CD4-positive, alpha-beta T cell treated with Interleukin-15 for 1 hour (primary cell): ENCODE results near the gene ETS2.
"Not testable (repeated sequence)": the region's sequence is repeated elsewhere in the genome, so short reads cannot be mapped to it uniquely, and the experiment has no call there.

Source experiments
- DNase-seq: peaks from one replicate; pipeline ENCODE4 v3.0.0-alpha.2; 2020

Gene ETS2

GRCh38 chr21:38818325-38818723 lies 12.6 kb downstream of the ETS2 start:
- no peak for DNase-seq

DNA sequence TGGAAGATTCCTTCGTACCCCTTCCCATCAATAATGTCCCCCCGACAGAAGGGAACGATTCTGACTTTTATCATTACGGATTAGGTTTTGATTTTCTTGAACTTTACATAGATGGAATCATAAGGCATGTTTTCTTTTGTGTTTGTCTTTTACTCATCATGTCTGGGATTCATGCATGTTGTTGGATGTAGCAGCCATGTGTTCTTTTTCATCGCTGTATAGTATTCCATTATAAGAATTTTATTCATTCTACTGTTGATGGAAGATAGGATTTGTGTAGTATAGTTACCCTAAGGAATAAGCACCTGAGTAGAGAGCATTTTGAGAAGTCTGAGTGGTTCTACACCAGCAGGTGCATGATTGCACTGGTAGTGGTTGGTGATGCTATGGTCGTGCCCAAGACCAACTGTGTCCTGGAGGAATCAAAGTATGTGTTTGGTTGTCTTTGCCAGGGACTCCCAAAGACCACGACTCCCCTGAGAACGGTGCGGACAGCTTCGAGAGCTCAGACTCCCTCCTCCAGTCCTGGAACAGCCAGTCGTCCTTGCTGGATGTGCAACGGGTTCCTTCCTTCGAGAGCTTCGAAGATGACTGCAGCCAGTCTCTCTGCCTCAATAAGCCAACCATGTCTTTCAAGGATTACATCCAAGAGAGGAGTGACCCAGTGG lies 13.5 kb downstream of the ETS2 start:
- DNase-seq: no peak

DNA sequence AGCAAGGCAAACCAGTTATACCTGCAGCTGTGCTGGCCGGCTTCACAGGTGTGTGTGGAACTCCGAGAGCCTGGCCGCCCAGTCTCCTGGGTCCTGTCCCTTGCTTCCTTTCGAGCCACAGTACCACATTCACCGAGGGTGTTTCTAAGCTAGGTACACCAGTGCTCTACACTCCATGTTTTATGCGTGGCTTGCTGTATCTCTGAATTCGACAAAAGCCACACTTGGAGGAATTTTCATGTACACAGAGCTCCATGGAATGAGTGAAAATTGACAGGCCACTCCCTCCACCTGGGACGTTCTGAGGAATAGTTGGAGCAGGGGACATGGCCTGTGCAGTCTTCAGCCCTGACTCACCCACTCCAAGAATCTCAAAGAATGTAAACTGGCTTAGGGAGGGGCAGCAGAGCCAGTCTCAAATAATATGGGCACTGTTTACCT lies 14.0 kb downstream of the ETS2 start:
- no peak for DNase-seq

- DNase-seq: peak; percentile 62
These were observed 14.9 kb downstream of the ETS2 start for GRCh38 chr21:38820471-38821239.

GRCh38 chr21:38821248-38821647 lies 15.5 kb downstream of the ETS2 start:
- DNase-seq: no peak

DNA sequence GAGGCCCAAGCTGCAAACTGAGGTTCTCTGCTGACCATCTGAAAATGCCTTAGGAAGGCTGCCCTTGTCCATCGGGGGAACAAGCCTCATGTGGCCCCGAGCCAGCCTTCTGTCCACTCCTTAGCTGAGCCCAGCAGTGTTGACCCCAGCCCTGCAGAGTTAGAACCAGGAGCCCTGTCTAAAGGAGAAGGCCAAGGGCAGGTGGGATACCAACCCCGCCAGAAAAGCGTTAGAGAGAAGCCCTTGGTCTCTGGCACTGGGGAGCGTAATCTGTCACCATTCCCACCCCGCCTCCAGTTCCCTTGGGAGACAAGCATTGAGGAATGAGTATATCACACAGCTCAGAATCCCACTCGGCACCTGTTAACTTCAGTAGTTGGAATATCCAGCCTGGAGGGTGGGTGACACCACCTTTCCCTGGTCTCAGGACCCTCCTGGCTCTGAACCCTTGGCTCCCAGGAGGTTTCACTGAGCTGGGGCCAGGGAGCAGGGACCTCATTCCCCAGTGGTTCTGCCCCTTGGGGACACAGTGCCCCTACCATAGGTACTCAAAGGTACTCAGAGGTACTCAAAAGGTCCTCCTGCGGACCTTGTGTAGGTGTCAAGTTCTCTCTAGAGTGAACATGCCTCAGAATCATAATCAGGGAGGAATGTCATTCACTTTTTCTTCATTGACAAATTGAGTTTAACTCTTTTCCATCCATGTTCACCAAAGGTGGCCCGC lies 16.4 kb downstream of the ETS2 start:
- DNase-seq: no peak

- DNase-seq: no peak
These were observed 17.1 kb downstream of the ETS2 start for GRCh38 chr21:38822778-38823238.

DNA sequence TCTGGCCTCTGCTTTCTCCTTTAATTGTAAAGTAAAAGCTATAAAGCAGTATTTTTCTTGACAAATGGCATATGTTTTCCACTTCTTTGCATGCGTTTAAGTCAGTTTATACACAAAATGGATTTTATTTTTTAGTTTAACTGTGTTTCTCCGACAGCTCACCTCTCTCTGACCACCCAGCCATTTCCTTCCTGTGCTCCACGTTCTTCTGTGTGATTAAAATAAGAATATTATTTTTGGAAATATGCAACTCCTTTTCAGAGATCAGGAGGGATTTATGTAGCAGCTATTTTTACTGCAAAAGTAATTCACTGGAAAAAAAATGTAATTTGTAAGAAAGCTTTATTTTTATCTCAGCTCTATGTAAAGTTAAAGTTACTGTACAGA lies 18.0 kb downstream of the ETS2 start:
- no peak for DNase-seq

- no peak for DNase-seq
These were observed 18.5 kb downstream of the ETS2 start for GRCh38 chr21:38824124-38824822.

- DNase-seq: no peak
These were observed 19.5 kb downstream of the ETS2 start for GRCh38 chr21:38825269-38825668.

GRCh38 chr21:38825921-38826320 lies 20.2 kb downstream of the ETS2 start:
- DNase-seq: no peak

GRCh38 chr21:38828111-38828510 lies 22.4 kb downstream of the ETS2 start:
- not testable (repeated sequence) for DNase-seq

GRCh38 chr21:38830671-38831525 lies 25.2 kb downstream of the ETS2 start:
- DNase-seq: no peak

DNA sequence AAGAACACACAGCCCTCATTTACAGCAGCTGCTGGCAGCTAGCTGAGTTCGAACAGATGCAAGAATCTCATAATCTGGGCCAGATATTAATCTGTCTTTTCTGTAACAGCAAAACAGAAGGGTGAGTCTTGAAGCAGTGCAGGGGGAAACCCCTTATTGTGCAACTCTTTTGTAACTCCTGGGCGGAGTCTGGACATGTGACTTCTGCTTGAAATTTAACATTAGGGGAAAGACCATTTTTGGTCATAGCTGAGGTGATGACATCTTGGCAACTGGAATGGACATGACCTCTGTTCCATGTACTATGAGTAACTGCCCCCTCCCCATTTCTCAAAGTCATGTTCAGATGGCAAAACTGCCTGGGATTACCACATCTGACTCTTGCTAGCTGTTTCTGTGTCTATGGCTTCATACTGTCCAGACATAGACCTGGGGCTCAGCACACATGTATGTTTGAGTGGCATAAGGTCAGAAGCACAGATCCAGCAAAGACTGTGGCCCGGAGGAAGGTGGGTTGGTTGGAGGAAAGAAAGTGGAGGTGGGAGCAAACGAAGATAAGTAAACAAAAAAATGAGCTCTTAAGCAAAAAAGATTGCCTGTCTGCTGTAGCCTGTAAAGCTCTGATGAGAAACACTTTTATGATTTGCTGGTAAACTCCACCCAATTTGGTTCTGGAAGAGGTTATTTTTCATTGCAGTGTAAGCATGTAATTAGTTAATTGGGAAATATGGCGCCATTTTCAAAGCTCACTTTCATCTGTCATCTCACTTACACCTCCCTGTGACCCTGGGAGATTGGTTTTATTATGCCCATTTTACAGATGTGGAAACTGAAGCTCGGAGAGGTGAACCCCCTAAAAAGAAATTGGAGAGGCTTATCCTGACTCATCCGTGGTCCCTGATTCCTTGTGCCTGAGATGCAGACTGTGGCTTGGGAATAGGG lies 26.1 kb downstream of the ETS2 start:
- DNase-seq: peak; percentile 82

GRCh38 chr21:38832664-38833063 lies 26.9 kb downstream of the ETS2 start:
- no peak for DNase-seq

GRCh38 chr21:38833117-38833516 lies 27.4 kb downstream of the ETS2 start:
- no peak for DNase-seq

GRCh38 chr21:38834725-38835124 lies 29.0 kb downstream of the ETS2 start:
- DNase-seq: no peak

GRCh38 chr21:38837806-38838461 lies 32.2 kb downstream of the ETS2 start:
- DNase-seq: no peak

DNA sequence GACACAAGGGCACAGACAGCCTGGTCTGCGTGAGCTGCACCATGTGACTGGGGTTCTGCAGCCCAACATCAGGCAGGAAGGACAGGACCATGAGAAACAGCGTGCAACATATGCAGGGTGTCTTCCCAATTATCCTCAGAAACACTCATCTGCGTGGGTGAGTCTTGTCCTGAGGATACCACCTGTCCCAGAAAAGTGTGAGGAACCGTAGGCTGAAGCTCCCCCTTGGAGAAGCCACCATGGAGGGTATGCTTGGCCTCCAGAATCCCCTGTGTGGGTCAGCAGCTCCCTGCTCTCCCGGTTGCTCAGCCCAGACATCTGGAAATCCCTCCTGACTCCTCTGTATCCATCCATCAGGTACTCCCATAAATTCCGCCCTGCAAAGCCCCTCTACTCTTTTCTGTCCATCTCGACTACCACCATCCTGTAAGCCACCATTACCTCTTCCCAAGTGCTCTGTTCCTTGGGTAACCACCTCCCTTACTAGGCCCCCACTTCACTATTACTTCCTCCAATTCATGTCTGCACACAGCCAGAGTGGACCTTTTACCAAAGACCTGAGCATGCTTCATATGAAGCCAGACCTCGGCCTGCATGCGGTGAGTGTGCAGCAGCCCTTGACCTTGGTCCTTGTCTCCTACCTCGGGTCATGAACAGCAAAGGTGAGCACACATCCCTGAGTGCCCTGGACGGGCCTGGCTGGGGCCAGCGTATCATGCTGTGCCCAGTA lies 33.0 kb downstream of the ETS2 start:
- no peak for DNase-seq
